LHCN-M2 (cell line): ENCODE results near the gene EIF5AL1. TPM values are rescaled to one million over a fixed set of nuclear protein-coding genes. Genes with fewer than 3 reads are reported as not detected.
"Not testable (repeated sequence)": the region's sequence is repeated elsewhere in the genome, so short reads cannot be mapped to it uniquely, and the experiment has no call there.

Experiments used
- DNase-seq: peaks from one replicate; pipeline ENCODE4 v3.0.0-alpha.2; 2012; ENCODE audit warnings: low read depth
- polyA plus RNA-seq: library from polyadenylated mRNA; unstranded; fragments of >200 nt; gene quantifications from one replicate; pipeline ENCODE4 v1.2.1, GENCODE V29; 2012; ENCODE audit warnings: missing spikeins
- total RNA-seq: library from RNA; depleted of rRNA; stranded (reverse); fragments of >200 nt; gene quantifications from 2 replicates; pipeline ENCODE4 v1.2.3, GENCODE V29; 2014; rRNA removed

Gene EIF5AL1
- total RNA-seq = 0.45 and 0.63 TPM in 2 replicates
- 1.00 TPM for polyA plus RNA-seq

DNA sequence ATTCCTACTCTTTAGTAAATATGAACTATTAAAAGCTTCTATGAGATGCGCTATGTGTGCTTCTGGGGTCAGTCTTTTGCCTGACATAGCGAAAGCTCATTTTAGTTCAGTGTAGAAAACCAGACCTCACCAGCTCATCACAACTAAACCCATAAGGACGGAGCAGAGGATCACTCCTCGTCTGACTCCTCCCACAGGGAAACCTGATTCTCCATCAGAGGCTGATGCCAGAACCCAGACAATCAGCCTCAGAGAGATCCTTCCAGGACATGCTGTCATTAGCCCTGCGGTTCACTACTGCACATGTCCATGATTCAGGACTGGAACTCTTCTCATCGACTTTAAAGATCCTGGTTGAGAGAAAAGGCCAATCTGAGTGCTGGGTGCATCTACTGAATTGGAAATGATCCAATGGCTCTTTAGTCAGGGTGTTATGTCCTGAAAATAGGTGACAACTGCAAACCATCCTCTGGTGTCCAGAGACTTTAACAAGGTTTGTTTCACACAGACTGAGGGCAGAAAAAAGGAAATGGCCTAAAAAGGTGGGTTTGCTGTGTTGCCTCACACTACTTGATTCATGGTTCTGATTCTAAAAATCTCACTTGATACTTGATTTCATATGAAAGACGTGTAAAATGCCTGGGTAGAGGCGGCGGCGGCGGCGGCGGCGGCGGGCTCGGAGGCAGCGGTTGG lies at the start of gene EIF5AL1:
Gene EIF5AL1, plus strand, starts transcription at position 643 of the 693 bp plus-strand sequence. CDS start 117 bp downstream, outside the sequence.
- DNase-seq = not testable (repeated sequence)

DNA sequence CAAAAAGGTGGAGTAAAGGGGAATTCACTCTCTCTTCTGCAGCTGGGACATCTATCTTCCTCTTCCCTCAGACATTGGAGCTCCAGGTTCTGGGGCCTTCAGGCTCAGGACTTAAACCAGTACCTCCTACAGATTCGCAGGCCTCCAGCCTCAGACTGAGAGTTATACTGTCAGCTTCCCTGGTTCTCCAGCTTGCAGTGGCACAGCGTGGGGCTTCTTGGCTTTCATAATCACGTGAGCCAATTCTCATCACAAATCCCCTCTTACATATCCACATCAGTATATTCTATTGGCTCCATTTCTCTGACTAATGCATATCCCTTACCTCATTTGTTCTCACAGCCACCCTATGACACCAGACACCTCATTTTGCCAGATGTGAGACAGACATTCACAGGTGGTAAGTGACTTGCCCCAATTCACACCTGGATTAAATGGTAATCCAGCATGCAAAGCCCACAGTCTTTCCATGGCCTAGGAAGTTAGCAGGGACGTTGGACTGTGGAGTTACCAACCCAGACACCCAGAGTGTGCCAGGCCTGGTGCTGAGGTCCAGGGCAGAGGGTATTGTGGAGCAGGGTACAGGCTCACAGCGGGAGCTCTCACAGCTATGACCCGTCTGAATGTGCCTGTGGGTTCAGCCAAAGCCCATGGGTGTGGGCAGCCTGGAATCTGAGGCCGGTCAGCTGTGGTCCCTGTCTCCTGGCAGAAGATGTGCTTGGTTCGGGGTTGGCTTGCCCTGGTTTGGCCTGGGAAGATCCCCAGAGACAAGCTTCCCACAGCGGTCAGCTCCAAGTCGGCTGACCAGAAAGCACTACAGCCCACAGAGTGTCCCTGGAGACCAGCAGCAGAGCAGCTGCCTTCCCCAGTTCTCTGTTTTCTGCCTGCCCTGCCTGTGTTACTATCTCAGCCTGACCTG lies 48.5 kb upstream of the EIF5AL1 start:
- DNase-seq = peak; percentile 99

GRCh38 chr10:79465341-79465740 lies 47.0 kb upstream of the EIF5AL1 start:
- no peak for DNase-seq

GRCh38 chr10:79468015-79468560 lies 44.2 kb upstream of the EIF5AL1 start:
- DNase-seq = no peak

- no peak for DNase-seq
Measured at GRCh38 chr10:79468841-79469585, 43.3 kb upstream of the EIF5AL1 start.

DNA sequence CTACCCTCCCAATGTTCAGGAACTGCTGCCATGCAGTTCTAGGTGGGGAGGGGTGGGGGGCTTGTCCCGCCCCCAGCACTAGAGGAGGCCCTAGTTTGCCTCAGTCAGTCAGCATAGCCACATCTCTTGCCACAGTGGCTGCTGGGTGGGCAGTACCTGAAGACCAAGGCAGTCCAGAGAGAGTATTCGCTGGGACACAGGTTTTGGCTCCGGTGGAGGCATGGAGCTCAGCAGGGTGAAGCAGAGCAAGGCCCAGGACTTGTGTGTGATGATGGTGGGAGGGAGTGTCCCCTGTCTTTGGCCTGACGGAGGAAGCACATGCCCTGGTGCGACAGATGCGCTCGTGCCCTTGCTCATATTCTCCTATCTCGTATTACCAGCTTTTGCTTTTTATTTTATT lies 42.2 kb upstream of the EIF5AL1 start:
- no peak for DNase-seq

GRCh38 chr10:79471776-79472175 lies 40.6 kb upstream of the EIF5AL1 start:
- DNase-seq = no peak

- DNase-seq = no peak
Measured at GRCh38 chr10:79472449-79472848, 39.9 kb upstream of the EIF5AL1 start.

DNA sequence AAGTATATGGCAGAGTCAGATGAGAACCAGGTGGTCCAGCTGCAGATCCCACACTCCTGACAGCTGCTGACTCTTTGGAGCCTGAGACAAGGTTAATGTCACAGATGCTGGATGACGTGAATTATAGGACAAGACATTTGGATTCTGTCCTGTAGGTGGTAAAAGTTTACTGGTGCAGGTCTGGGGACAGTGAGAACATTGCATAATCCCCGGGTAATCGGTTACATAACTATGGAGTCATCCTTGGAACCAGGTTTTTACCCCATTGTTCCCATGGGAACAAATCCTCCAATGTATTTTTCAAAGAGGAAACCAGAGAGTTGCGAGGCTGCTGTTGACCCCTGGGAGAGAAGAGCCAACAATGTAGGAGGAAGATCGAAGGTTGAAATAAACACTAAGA lies 39.4 kb upstream of the EIF5AL1 start:
- DNase-seq = peak; percentile 17

GRCh38 chr10:79473496-79474095 lies 38.7 kb upstream of the EIF5AL1 start:
- DNase-seq = no peak

- no peak for DNase-seq
Measured at GRCh38 chr10:79475119-79475653, 37.1 kb upstream of the EIF5AL1 start.

DNA sequence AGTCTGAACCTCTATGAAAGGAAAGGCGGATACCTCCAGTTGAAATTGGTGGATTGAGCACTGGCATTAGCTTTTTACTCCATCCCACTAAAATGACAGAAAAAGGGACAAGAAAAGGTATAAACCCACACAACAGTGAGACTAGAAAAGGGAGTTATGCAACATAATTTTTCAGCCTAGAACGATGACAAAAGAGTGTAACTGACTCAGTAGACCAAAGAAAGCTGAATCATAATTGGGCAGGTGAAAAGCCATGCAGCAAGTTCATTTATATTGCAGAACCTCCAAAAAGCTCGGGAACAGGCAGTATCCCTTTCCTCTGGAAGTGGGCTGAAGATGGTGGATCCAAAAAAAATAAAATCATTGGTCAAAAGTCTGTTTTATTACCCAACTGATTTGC lies 36.5 kb upstream of the EIF5AL1 start:
- DNase-seq = no peak

GRCh38 chr10:79476645-79477044 lies 35.7 kb upstream of the EIF5AL1 start:
- no peak for DNase-seq

DNA sequence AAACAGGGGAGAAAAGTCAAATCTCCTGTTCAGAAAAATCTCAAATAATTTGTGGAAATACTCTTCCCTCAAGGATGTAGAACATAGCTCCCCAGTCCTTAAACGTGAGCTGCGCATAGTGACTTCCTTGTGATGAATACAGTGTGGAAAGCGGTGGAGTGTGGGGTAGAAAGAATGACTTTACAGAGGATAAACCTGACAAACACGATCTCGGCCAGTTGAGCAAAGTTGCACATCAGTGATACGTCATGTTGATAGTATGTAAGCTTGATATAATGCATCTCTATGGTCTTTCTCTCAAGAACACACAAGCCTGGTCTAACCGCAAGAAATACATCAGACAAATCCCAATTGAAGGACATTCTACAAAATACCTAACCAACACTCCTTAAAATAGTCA lies 34.9 kb upstream of the EIF5AL1 start:
- no peak for DNase-seq

- DNase-seq = no peak
Measured at GRCh38 chr10:79479283-79479909, 32.9 kb upstream of the EIF5AL1 start.

DNA sequence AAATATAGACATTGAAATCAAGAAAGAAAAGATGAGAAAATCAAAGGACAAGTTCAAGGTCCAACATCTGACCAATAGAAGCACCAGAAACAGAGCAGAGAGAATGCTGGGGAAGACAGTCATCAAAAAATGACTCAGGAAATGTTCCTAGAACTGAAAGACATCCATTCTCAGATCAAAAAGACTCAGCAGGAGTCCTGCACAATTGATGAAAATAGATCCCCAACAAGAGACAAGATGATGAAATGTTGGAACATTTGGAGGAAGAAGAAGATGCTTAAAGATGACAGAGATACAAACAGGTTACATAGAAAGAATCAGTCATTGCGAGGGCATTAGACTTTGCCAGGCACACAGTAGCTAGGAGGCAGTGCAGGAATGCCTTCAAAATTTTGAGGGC lies 30.0 kb upstream of the EIF5AL1 start:
- no peak for DNase-seq

GRCh38 chr10:79482741-79483140 lies 29.6 kb upstream of the EIF5AL1 start:
- DNase-seq = no peak

DNA sequence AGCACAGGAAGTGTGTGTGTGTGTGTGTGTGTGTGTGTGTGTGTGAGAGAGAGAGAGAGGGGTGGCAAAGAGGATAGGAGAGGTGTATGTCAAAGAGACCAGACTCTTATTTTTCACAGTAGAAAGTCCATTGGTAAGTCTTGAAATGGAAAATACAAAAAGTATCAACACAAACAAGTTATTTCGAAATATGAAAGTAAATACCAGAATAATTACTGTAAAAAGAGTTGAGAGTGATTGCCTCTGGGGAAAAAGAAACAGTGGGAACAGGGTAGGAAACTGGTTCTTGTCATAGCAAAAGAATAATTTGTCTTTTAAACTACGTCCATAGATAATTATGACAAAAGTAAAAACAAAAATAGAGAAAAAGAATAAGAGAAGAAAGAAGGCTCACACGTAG lies 29.0 kb upstream of the EIF5AL1 start:
- no peak for DNase-seq

DNA sequence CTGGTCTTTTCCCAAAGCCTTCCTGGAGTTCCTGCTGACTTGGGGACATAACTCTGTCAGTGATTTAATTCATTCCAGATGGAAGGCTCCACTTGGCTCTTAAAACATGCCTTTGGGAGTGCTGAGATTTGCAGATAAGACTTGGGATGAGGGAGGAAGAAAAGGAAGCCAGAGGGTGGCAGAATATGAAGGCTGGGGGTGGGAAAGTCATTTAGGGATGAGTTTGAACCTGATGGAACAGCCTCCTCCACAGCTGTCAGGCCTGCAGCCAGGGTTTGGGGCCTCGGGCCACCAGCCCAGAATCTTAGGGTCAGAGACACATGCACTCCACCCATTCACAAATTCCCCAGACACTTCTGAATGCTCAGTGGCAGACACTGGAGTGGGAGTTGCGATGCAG lies 28.4 kb upstream of the EIF5AL1 start:
- no peak for DNase-seq

DNA sequence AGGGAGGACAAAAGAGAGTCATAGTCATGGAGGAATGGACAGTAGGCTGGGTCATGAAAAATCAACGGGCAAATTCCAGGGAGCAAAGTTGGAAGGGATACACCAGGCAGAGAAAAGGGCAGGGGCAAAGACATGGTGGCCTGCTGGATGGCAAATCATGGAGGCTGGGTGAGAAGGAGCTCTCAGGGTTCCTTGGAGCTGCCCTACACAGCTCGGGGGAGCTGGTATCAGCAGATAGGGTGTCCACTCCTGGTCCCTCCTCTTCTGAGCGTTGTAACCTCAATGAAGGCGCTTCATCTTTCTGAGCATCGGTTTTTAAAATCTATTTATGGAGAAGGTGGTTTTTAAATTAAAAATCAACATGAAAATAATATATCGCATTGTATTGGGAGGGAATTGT lies 27.9 kb upstream of the EIF5AL1 start:
- no peak for DNase-seq
